Kidney (tissue), 14 donors: ENCODE data around the gene GALNT11. TPM values are rescaled to one million over a fixed set of nuclear protein-coding genes. Genes with fewer than 3 reads are reported as not detected.

ENCODE experiments used
- DNase-seq, 5 donors: peaks; one replicate each; pipeline ENCODE4 v3.0.0-alpha.2; 2013 to 2020
- FAIRE-seq: peaks from 2 replicates; lab custom pipeline; 2012; peaks lifted over from hg19 to GRCh38; lab: Jason Lieb, UNC
- H3K27ac ChIP-seq, 2 donors: one replicate each; pipeline ENCODE4 v1.7.0; 2013; ENCODE audit warnings: low read depth in 2 of 2, low read length in 2 of 2, inconsistent platforms in 1 of 2
- H3K27me3 ChIP-seq: one replicate; pipeline ENCODE4 v1.7.1; 2013; ENCODE audit warnings: low read length, inconsistent platforms; ENCODE audit not compliant: control insufficient read depth, insufficient read depth
- H3K36me3 ChIP-seq, 3 donors: one replicate each; pipeline versions ENCODE4 v1.7.0 to v1.7.1; 2013; ENCODE audit warnings: low read length in 3 of 3, control low read depth in 1 of 3, inconsistent platforms in 1 of 3; ENCODE audit not compliant: insufficient read depth in 3 of 3, control insufficient read depth in 2 of 3
- H3K4me1 ChIP-seq, 3 donors: one replicate each; pipeline versions ENCODE4 v1.7.0 to v1.7.1; 2013; ENCODE audit warnings: low read length in 3 of 3, inconsistent platforms in 1 of 3, low read depth in 1 of 3; ENCODE audit not compliant: control insufficient read depth in 2 of 3, insufficient read depth in 2 of 3
- H3K4me3 ChIP-seq, 3 donors: one replicate each; pipeline versions ENCODE4 v1.7.0 to v1.8.1; 2013; ENCODE audit warnings: low read length in 3 of 3, control low read depth in 1 of 3, inconsistent platforms in 1 of 3
- H3K9ac ChIP-seq, 3 donors: one replicate each; pipeline versions ENCODE4 v1.7.0 to v1.7.1; 2013; ENCODE audit warnings: low read length in 3 of 3, control low read depth in 1 of 3, inconsistent platforms in 1 of 3
- H3K9me3 ChIP-seq, 3 donors: one replicate each; pipeline versions ENCODE4 v1.7.0 to v1.7.1; 2013; ENCODE audit warnings: low read length in 3 of 3, control low read depth in 1 of 3, inconsistent platforms in 1 of 3; ENCODE audit not compliant: control insufficient read depth in 2 of 3, insufficient read depth in 1 of 3
- CTCF ChIP-seq: IDR thresholded peaks from 3 replicates; pipeline ENCODE4 v1.5.1; 2012; ENCODE audit warnings: mild to moderate bottlenecking, moderate library complexity, borderline replicate concordance; ENCODE audit not compliant: insufficient read depth; ENCODE audit errors: extremely low read depth
- intact Hi-C: fragments of 100-400 bp; cut with DNase I; formaldehyde crosslinking; loops from one replicate; pipeline ENCODE4 v1.11.1; 2022
- polyA plus RNA-seq: library from polyadenylated mRNA; stranded (reverse); fragments of 350-450 nt; fragmentation: Illumina TruSeq; extraction: RNeasy Lipid Tissue Mini Kit (QIAGEN cat#74804); gene quantifications from one replicate; pipeline ENCODE4 v1.2.3, GENCODE V29; 2014; ENCODE audit warnings: low read depth, low replicate concordance; ENCODE audit not compliant: insufficient read depth
- total RNA-seq: library from RNA; stranded (reverse); fragmentation: NEBNext Ultra II Directional; extraction: Animal tissue kit (Norgen Biotek cat#: 25700); gene quantifications from one replicate; pipeline ENCODE4 v1.2.1, GENCODE V29; 2021
- donor health status: control.
- donor health status: control.
- donor health status: control.
- donor health status: control.
- donor health status: control.
- donor health status: DM: yes; HTN: yes; CAD: no.
- donor health status: Normal renal cell carcinoma (clear cell type).

The GALNT11 gene
- total and polyA plus RNA-seq, 2 donors from 2014 or later, result 86.3 to 116 TPM

GRCh38 chr7:152046531-152046930 lies 21.1 kb downstream of the GALNT11 start:
- Histone ChIP-seq H3K36me3 (no peaks in the 10 kb centered on the region), H3K4me1 (peaks cover 0 to 4% (median 0%) of the 10 kb centered on the region in 3 donors), H3K9me3 (peaks cover 0 to 7% (median 0%) of the 10 kb centered on the region in 3 donors), H3K9ac (no peak overlapping the region), H3K27me3 (no peaks in the 10 kb centered on the region), H3K27ac (no peak overlapping the region), H3K4me3 (no peak overlapping the region)
- intact Hi-C loops, result no loop called here
- FAIRE-seq (no peak), DNase-seq (no peak)
- no peak for TF ChIP-seq CTCF

- intact Hi-C loops, result no loop called here
- FAIRE-seq (no peak), DNase-seq (no peak)
- peaks cover 0 to 7% (median 0%) of the 10 kb centered on the region in 3 donors for H3K9me3 ChIP-seq
- peaks cover 0 to 4% (median 0%) of the 10 kb centered on the region in 3 donors for H3K4me1 ChIP-seq
- H3K27ac ChIP-seq, result no peak overlapping the region
- H3K27me3 ChIP-seq, result no peaks in the 10 kb centered on the region
- H3K36me3 ChIP-seq, result no peaks in the 10 kb centered on the region
- H3K4me3 ChIP-seq, result no peak overlapping the region
- H3K9ac ChIP-seq, result no peak overlapping the region
- TF ChIP-seq CTCF, result no peak
These were observed 22.6 kb downstream of the GALNT11 start for GRCh38 chr7:152048051-152048450.

- TF ChIP-seq CTCF, result no peak
- intact Hi-C loops, result no loop called here
- Histone ChIP-seq H3K27ac (no peak overlapping the region), H3K9ac (no peak overlapping the region), H3K36me3 (no peaks in the 10 kb centered on the region), H3K9me3 (peaks cover 0 to 6% (median 0%) of the 10 kb centered on the region in 3 donors), H3K4me3 (no peak overlapping the region), H3K27me3 (no peaks in the 10 kb centered on the region), H3K4me1 (peaks cover 0 to 4% (median 0%) of the 10 kb centered on the region in 3 donors)
- DNase-seq (no peak), FAIRE-seq (no peak)
These were observed 25.1 kb downstream of the GALNT11 start for GRCh38 chr7:152050547-152050971.

- Histone ChIP-seq H3K4me1 (peaks cover 0 to 4% (median 0%) of the 10 kb centered on the region in 3 donors), H3K36me3 (no peaks in the 10 kb centered on the region), H3K27me3 (no peaks in the 10 kb centered on the region), H3K27ac (no peak overlapping the region), H3K9ac (no peak overlapping the region), H3K9me3 (no peaks in the 10 kb centered on the region), H3K4me3 (no peak overlapping the region)
- intact Hi-C loops, result no loop called here
- no peak for TF ChIP-seq CTCF
- FAIRE-seq, result no peak
- no peak for DNase-seq
These were observed 26.5 kb downstream of the GALNT11 start for GRCh38 chr7:152051968-152052367.
